SK-N-SH (cell line): Measurements from ENCODE around the gene P3H3. TPM values are rescaled to one million over a fixed set of nuclear protein-coding genes. Genes with fewer than 3 reads are reported as not detected.

Experiments used
- CTCF ChIA-PET: fragments of 300-600, 350-600 bp; formaldehyde crosslinking; extraction: SDS; loops from one replicate; lab custom pipeline; 2021; lab: Yijun Ruan, JAX
- POLR2A ChIA-PET: fragments of 350-600 bp; sonication (Branson Sonifier 250); formaldehyde crosslinking; extraction: SDS; loops from one replicate; lab custom pipeline; 2020; ENCODE audit warnings: antibody characterized with exemption, inconsistent platforms; lab: Yijun Ruan, JAX
- DNase-seq: peaks from one replicate; pipeline ENCODE4 v3.0.0; 2012
- H2AFZ ChIP-seq: fragments of 200-600 bp; sonication (generic); 2 replicates; pipeline ENCODE4 v1.8.1; 2016; ENCODE audit warnings: antibody characterized with exemption, mild to moderate bottlenecking, low read depth
- H3F3A ChIP-seq: fragments of 200-600 bp; sonication (generic); replicated peaks from 2 replicates; pipeline ENCODE3; 2016; ENCODE audit warnings: antibody characterized with exemption, mild to moderate bottlenecking; ENCODE audit not compliant: insufficient read depth
- H3K27ac ChIP-seq, 2 experiments: fragments of 200-500 bp in 1 of 2; fragments of 200-600 bp in 1 of 2; sonication (Bioruptor generic) in 1 of 2; sonication (generic), shearing (Covaris generic) in 1 of 2; 2 replicates each; pipeline versions ENCODE4 v1.5.1 to v1.6.1; 2014 to 2016; ENCODE audit warnings: low read depth in 2 of 2, inconsistent platforms in 1 of 2, low read length in 1 of 2, mild to moderate bottlenecking in 1 of 2, mixed read lengths in 1 of 2
- H3K27me3 ChIP-seq: fragments of 200-600 bp; sonication (generic), shearing (Covaris generic); 2 replicates; pipeline ENCODE4 v1.6.1; 2016; ENCODE audit warnings: mixed run types; ENCODE audit not compliant: insufficient read depth
- H3K36me3 ChIP-seq, 2 experiments: fragments of 200-500 bp in 1 of 2; fragments of 200-600 bp in 1 of 2; sonication (Bioruptor generic) in 1 of 2; sonication (generic) in 1 of 2; replicated peaks in 1 of 2; 2 replicates each; pipeline versions ENCODE3 to v1.5.1; 2014 to 2016; ENCODE audit warnings: low read length in 1 of 2, mild to moderate bottlenecking in 1 of 2; ENCODE audit not compliant: insufficient read depth in 2 of 2, control insufficient read depth in 1 of 2
- H3K4me1 ChIP-seq, 2 experiments: fragments of 200-500 bp in 1 of 2; fragments of 200-600 bp in 1 of 2; sonication (Bioruptor generic) in 1 of 2; sonication (generic), shearing (Covaris generic) in 1 of 2; 2 replicates each; pipeline versions ENCODE4 v1.5.1 to v1.6.1; 2014 to 2016; ENCODE audit warnings: low read depth in 1 of 2, low read length in 1 of 2, mixed run types in 1 of 2; ENCODE audit not compliant: insufficient read depth in 2 of 2, control insufficient read depth in 1 of 2
- H3K4me2 ChIP-seq: fragments of 200-600 bp; sonication (generic), shearing (Covaris generic); 2 replicates; pipeline ENCODE4 v1.6.1; 2017; ENCODE audit warnings: mixed run types
- H3K4me3 ChIP-seq, 2 experiments: fragments of 200-500 bp in 1 of 2; fragments of 200-600 bp in 1 of 2; sonication (Bioruptor generic) in 1 of 2; sonication (generic), shearing (Covaris generic) in 1 of 2; 2 replicates each; pipeline versions ENCODE4 v1.5.1 to v1.8.1; 2014 to 2016; ENCODE audit warnings: low read depth in 2 of 2, inconsistent platforms in 1 of 2, low read length in 1 of 2, mild to moderate bottlenecking in 1 of 2, mixed read lengths in 1 of 2, moderate library complexity in 1 of 2
- H3K79me2 ChIP-seq: fragments of 200-600 bp; sonication (generic); 2 replicates; pipeline ENCODE4 v1.8.1; 2017; ENCODE audit warnings: mild to moderate bottlenecking; ENCODE audit not compliant: insufficient read depth
- H3K9ac ChIP-seq: fragments of 200-600 bp; sonication (generic); 2 replicates; pipeline ENCODE4 v1.6.1; 2017; ENCODE audit warnings: mixed run types
- H3K9me2 ChIP-seq: fragments of 200-600 bp; sonication (generic); 2 replicates; pipeline ENCODE4 v1.6.1; 2017; ENCODE audit warnings: mixed run types
- H3K9me3 ChIP-seq: fragments of 200-600 bp; sonication (generic); 2 replicates; pipeline ENCODE4 v1.6.1; 2017; ENCODE audit warnings: mixed run types, mild to moderate bottlenecking, moderate library complexity
- H4K20me1 ChIP-seq: fragments of 200-600 bp; sonication (generic); 2 replicates; pipeline ENCODE4 v1.6.1; 2017; ENCODE audit warnings: mild to moderate bottlenecking, mixed run types; ENCODE audit not compliant: insufficient read depth
- ELF1 ChIP-seq: IDR thresholded peaks from 2 replicates; pipeline ENCODE4 v1.4.0; 2012
- FOXJ3 ChIP-seq: sonication (generic); formaldehyde crosslinking; IDR thresholded peaks from 2 replicates; pipeline ENCODE4 v1.5.1; 2020; ENCODE audit warnings: mild to moderate bottlenecking, missing genetic modification reagents
- GATA2 ChIP-seq: sonication (generic); formaldehyde crosslinking; IDR thresholded peaks from 2 replicates; pipeline ENCODE4 v1.5.0; 2020; ENCODE audit warnings: mild to moderate bottlenecking, missing genetic modification reagents
- NFIC ChIP-seq: IDR thresholded peaks from 2 replicates; pipeline ENCODE4 v1.4.0; 2012; ENCODE audit warnings: borderline replicate concordance
- NRF1 ChIP-seq: IDR thresholded peaks from 2 replicates; pipeline ENCODE4 v1.6.1; 2012; ENCODE audit warnings: low read depth, mild to moderate bottlenecking, low read length
- PBX3 ChIP-seq: IDR thresholded peaks from 2 replicates; pipeline ENCODE4; 2012
- RCOR1 ChIP-seq: fragments of 150-350 bp; IDR thresholded peaks from 2 replicates; pipeline ENCODE4 v1.6.1; 2017; ENCODE audit warnings: antibody characterized with exemption, low read length
- USF1 ChIP-seq: IDR thresholded peaks from 2 replicates; pipeline ENCODE4 v1.4.0; 2012; ENCODE audit warnings: low read depth, borderline replicate concordance
- WGBS: methylation state at CpG from one replicate; pipeline ENCODE4 v1.1.6; 2017; ENCODE audit warnings: low lambda C conversion rate; 5-methylcytosine and 5-hydroxymethylcytosine counted together
- polyA plus RNA-seq, 3 experiments: library from polyadenylated mRNA; depleted of rRNA; stranded (reverse); fragments of >200 nt; gene quantifications; 2 replicates each; pipeline ENCODE4 v1.2.3, GENCODE V29; 2012

The P3H3 gene
- polyA plus RNA-seq, 1 of the 3 experiments (the other 2 are of a cell fraction): 74.6 TPM

- Histone ChIP-seq H3K9me2 (no peaks in the 10 kb centered on the region), H3K4me1 (no peaks in the 10 kb centered on the region), H3K27ac (no peak overlapping the region), H3F3A (no peaks in the 10 kb centered on the region), H3K79me2 (no peaks in the 10 kb centered on the region), H2AFZ (no peak overlapping the region), H4K20me1 (0 out of 2 replicates have a peak, but pooled peaks cover 6% of the 10 kb centered on the region), H3K4me3 (no peak overlapping the region), H3K9me3 (no peaks in the 10 kb centered on the region), H3K4me2 (no peak overlapping the region), H3K27me3 (no peaks in the 10 kb centered on the region), H3K36me3 (peaks cover 31 to 64% of the 10 kb centered on the region in 2 experiments), H3K9ac (no peak overlapping the region)
- ChIA-PET POLR2A (interaction anchor here (3.4 to 4.2 kb wide), 2 partner anchors 13 to 34 kb away, joined by 9 to 22 read pairs; partner anchors contain the start of genes CDCA3, SPSB2 and USP5), CTCF (interaction anchor here (1.0 to 19.4 kb wide), 9 partner anchors 8 to 154 kb away, joined by 3 to 225 read pairs (median 7); partner anchors contain the start of genes CDCA3, MLF2, P3H3 and SPSB2)
- WGBS: 100% methylated on average over 8 of the region's 16 CpGs
- DNase-seq: no peak
- TF ChIP-seq USF1 (no peak), NRF1 (no peak), PBX3 (no peak), NFIC (no peak), ELF1 (no peak), GATA2 (no peak), RCOR1 (no peak)
These were observed 10.6 kb downstream of the P3H3 start for GRCh38 chr12:6838854-6839253.

GRCh38 chr12:6839482-6840201 lies 11.4 kb downstream of the P3H3 start:
- Histone ChIP-seq H3K27me3 (no peaks in the 10 kb centered on the region), H3K36me3 (peaks cover 31 to 58% of the 10 kb centered on the region in 2 experiments)
- POLR2A ChIA-PET: interaction anchor here (3.4 to 4.2 kb wide), 2 partner anchors 12 to 33 kb away, joined by 9 to 22 read pairs; partner anchors contain the start of genes CDCA3, SPSB2 and USP5

More at GRCh38 chr12:6839482-6840201, 11.4 kb downstream of the P3H3 start:
- 93% methylated on average over 5 of the region's 10 CpGs for WGBS
- Histone ChIP-seq H3K4me1 (no peaks in the 10 kb centered on the region), H3K9ac (no peak overlapping the region), H3K27ac (no peak overlapping the region), H3K4me3 (no peak overlapping the region), H3K4me2 (no peak overlapping the region), H4K20me1 (0 out of 2 replicates have a peak, but pooled peaks cover 6% of the 10 kb centered on the region), H2AFZ (no peak overlapping the region), H3K9me3 (no peaks in the 10 kb centered on the region), H3F3A (peaks cover 4% of the 10 kb centered on the region)
- CTCF ChIA-PET: interaction anchor here (0.6 to 19.4 kb wide), 14 partner anchors 9 to 155 kb away, joined by 3 to 225 read pairs (median 3); partner anchors contain the start of genes CDCA3, MLF2, P3H3 and SPSB2
- no peak for TF ChIP-seq FOXJ3 (CRISPR knock-in tag)
- TF ChIP-seq, all 33 proteins: peak for 0
- H3K9me2 ChIP-seq: no peaks in the 10 kb centered on the region
- DNase-seq: no peak
- H3K79me2 ChIP-seq: no peaks in the 10 kb centered on the region
